ENCODE results near the gene GPRIN2. TPM values are rescaled to one million over a fixed set of nuclear protein-coding genes. Genes with fewer than 3 reads are reported as not detected.

Gene GPRIN2
- total RNA-seq, 1 donor from 2014 or later: not detected

Other genes starting within 250 kb of the GPRIN2 start
- not detected for gene ANXA8L1, start 180.9 kb downstream of the GPRIN2 start, total RNA-seq
- gene NPY4R, start 90.7 kb downstream of the GPRIN2 start, total RNA-seq: not detected
- 6.7 TPM for gene SYT15, start 22.5 kb upstream of the GPRIN2 start, total RNA-seq

All from cardiac septum (tissue), 1 donor.